ENCODE data around the gene ZNF784. TPM values are rescaled to one million over a fixed set of nuclear protein-coding genes. Genes with fewer than 3 reads are reported as not detected.

ZNF784 gene
- total RNA-seq, 2 experiments from 2014 or later: 3.4 to 4.0 TPM

DNA sequence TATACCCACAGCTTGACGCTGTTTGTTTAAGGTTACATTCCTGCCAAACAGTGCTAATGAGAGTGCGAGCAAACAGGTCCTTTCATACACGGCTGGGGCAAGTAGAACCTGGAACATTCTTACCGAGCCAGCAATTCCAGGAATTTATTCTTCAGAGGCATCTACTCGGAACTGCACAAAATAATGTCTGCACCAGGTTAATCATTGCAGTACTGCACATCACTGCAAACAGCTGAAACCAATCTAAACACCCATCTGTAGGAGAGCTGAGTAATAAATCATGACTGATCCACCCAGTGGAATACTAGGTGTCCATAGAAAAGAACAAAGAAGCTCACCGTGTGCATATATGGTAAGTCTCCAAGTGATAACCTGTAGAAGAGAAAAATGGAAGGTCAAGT is 42.5 kb downstream of the ZNF784 start:
- no peak overlapping the region for H3K4me2 ChIP-seq (ENCODE audit: low read length)
- no peak overlapping the region for H3K27ac ChIP-seq (ENCODE audit: low read depth, low read length, poor library complexity, severe bottlenecking)
- no peak overlapping the region for H2AFZ ChIP-seq (ENCODE audit: low read length)
- intact Hi-C loops (cut with micrococcal nuclease; ENCODE audit: unreplicated experiment): loop anchor here (2.0 kb wide), 1 partner anchor 17 kb away; the partner anchor contains the start of gene FIZ1
- DNase-seq (ENCODE audit: low spot score): no peak
- peaks cover 9% of the 10 kb centered on the region; the same call in 1 of the 2 replicates for H3K79me2 ChIP-seq (ENCODE audit: insufficient read depth, low read depth, low read length)
- no peaks in the 10 kb centered on the region for H3K9me3 ChIP-seq (ENCODE audit: low read length)
- peaks cover 27% of the 10 kb centered on the region for H3K4me1 ChIP-seq (ENCODE audit: insufficient read depth, low read length, poor library complexity, severe bottlenecking)
- peaks cover 11% of the 10 kb centered on the region for H3K36me3 ChIP-seq (ENCODE audit: insufficient read depth, low read length)
- H3K9me2 ChIP-seq (ENCODE audit: insufficient read depth, low read length): no peaks in the 10 kb centered on the region
- CTCF ChIA-PET (ENCODE audit: unreplicated experiment): no interaction called here
- no peak for TF ChIP-seq EZH2phosphoT487 (IDR thresholded peaks at IDR 0.05; ENCODE audit: borderline replicate concordance, low read depth, low read length)
- TF ChIP-seq, protein P1, sequence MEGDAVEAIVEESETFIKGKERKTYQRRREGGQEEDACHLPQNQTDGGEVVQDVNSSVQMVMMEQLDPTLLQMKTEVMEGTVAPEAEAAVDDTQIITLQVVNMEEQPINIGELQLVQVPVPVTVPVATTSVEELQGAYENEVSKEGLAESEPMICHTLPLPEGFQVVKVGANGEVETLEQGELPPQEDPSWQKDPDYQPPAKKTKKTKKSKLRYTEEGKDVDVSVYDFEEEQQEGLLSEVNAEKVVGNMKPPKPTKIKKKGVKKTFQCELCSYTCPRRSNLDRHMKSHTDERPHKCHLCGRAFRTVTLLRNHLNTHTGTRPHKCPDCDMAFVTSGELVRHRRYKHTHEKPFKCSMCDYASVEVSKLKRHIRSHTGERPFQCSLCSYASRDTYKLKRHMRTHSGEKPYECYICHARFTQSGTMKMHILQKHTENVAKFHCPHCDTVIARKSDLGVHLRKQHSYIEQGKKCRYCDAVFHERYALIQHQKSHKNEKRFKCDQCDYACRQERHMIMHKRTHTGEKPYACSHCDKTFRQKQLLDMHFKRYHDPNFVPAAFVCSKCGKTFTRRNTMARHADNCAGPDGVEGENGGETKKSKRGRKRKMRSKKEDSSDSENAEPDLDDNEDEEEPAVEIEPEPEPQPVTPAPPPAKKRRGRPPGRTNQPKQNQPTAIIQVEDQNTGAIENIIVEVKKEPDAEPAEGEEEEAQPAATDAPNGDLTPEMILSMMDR (conservative IDR thresholded peaks at IDR 0.05; ENCODE audit: low read length): no peak
- no TSS peak for BruUV-seq (replicated peaks)
- POLR2A ChIA-PET: no interaction called here
- no peak overlapping the region for H3K4me3 ChIP-seq (ENCODE audit: low read depth, low read length, poor library complexity, severe bottlenecking)
- H4K20me1 ChIP-seq (ENCODE audit: insufficient read depth, low read length): peaks cover 4% of the 10 kb centered on the region; the same call in 1 of the 2 replicates

DNA sequence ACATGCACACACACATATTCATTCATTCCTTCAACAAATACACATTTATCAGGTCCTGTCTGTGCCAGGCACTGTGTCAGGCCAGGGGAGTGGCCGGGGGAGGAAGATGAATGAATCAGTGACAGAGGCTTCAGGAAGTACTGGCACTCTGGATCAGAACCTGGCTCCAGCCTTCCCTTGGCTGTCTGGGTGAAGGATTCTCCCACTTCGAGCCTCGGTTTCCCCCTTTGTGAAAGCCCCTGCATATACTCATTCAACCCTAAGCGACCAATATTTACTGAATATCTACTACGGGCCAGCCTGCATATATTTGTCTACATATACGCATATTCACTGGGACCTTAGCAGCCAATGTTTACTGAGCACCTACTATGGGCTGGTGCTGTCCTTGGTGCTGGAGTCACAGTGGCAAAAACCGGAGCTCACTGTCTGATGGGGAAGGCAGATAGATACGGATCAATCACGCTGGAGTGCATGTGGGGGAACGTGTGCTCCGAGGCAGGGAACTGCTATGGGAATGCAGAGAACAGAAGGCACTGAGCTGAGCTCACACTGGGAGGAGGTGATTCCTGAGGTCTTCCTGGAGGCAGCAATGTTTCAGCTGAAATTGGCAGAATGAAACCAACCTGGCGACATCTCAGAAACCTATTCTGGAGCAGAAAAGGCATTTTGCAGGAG is 43.1 kb downstream of the ZNF784 start:
- ChIA-PET POLR2A (interaction anchor here (0.7 kb wide), 1 partner anchor 310 kb away, joined by 3 read pairs; no protein-coding TSS in a partner anchor), CTCF (ENCODE audit: unreplicated experiment) (no interaction called here)
- Histone ChIP-seq H3K9me2 (ENCODE audit: insufficient read depth, low read length) (no peaks in the 10 kb centered on the region), H3K36me3 (ENCODE audit: insufficient read depth, low read length) (peaks cover 15% of the 10 kb centered on the region), H2AFZ (ENCODE audit: low read length) (peak overlapping the region; percentile 86), H3K79me2 (ENCODE audit: insufficient read depth, low read depth, low read length) (peaks cover 9% of the 10 kb centered on the region; the same call in 1 of the 2 replicates), H3K4me1 (ENCODE audit: insufficient read depth, low read length, poor library complexity, severe bottlenecking) (peaks cover 22% of the 10 kb centered on the region), H4K20me1 (ENCODE audit: insufficient read depth, low read length) (peaks cover 4% of the 10 kb centered on the region; the same call in 1 of the 2 replicates), H3K27ac (ENCODE audit: low read depth, low read length, poor library complexity, severe bottlenecking) (peak overlapping the region; percentile 49), H3K9me3 (ENCODE audit: low read length) (no peaks in the 10 kb centered on the region), H3K4me2 (ENCODE audit: low read length) (peak overlapping the region; percentile 91), H3K4me3 (ENCODE audit: low read depth, low read length, poor library complexity, severe bottlenecking) (peak overlapping the region; percentile 88)
- intact Hi-C loops (cut with micrococcal nuclease; ENCODE audit: unreplicated experiment): loop anchor here (2.0 kb wide), 1 partner anchor 18 kb away; the partner anchor contains the start of gene FIZ1
- TF ChIP-seq EZH2phosphoT487 (IDR thresholded peaks at IDR 0.05; ENCODE audit: borderline replicate concordance, low read depth, low read length): no peak
- TF ChIP-seq, protein P1 (conservative IDR thresholded peaks at IDR 0.05; ENCODE audit: low read length): no peak
- no TSS peak for BruUV-seq (replicated peaks)
- DNase-seq (ENCODE audit: low spot score): no peak
